B cell (primary cell): ENCODE measurements around the gene ABCC3. TPM values are rescaled to one million over a fixed set of nuclear protein-coding genes. Genes with fewer than 3 reads are reported as not detected.

ENCODE experiments used
- ATAC-seq: fragments of 200-7000 bp; cut with Tn5 transposase; one replicate; pipeline ENCODE4 v1.10.0; 2021; ENCODE audit warnings: low read depth, mild to moderate bottlenecking, moderate number of reproducible peaks, moderate library complexity
- CTCF ChIA-PET: fragments of 350-600 bp; sonication (Branson Sonifier 250); formaldehyde crosslinking; loops from one replicate; lab custom pipeline; 2021; ENCODE audit warnings: antibody characterized with exemption, inconsistent platforms; lab: Charles Lee
- POLR2A ChIA-PET: fragments of 350-600 bp; sonication (Branson Sonifier 250); formaldehyde crosslinking; loops from one replicate; lab custom pipeline; 2021; ENCODE audit warnings: antibody characterized with exemption; lab: Charles Lee
- DNase-seq: peaks from one replicate; pipeline ENCODE4 v3.0.0; 2013
- H2AFZ ChIP-seq: 2 replicates; pipeline ENCODE4 v1.6.1; 2012; ENCODE audit warnings: mild to moderate bottlenecking, low read depth, low read length; ENCODE audit not compliant: insufficient read depth, poor library complexity, severe bottlenecking
- H3K27ac ChIP-seq, 2 donors: 1 replicate in 1 of 2; 2 replicates in 1 of 2; pipeline ENCODE4 v1.5.1; 2012 to 2013; ENCODE audit warnings: low read length in 2 of 2, mild to moderate bottlenecking in 2 of 2, moderate library complexity in 1 of 2
- H3K27me3 ChIP-seq, 4 experiments: fragments of 200-600 bp in 1 of 4; sonication (generic) in 1 of 4; replicated peaks in 1 of 4; 1 replicate in 2 of 4; 2 replicates in 2 of 4; pipeline versions ENCODE4 v1.6.1 to v1.7.0; 2013 to 2016; ENCODE audit warnings: low read length in 3 of 4, mild to moderate bottlenecking in 2 of 4, mixed read lengths in 1 of 4, moderate library complexity in 1 of 4; ENCODE audit not compliant: insufficient read depth in 4 of 4, control insufficient read depth in 3 of 4; ENCODE audit errors: control extremely low read depth in 1 of 4
- H3K36me3 ChIP-seq, 2 experiments: replicated peaks in 1 of 2; 1 replicate in 1 of 2; 2 replicates in 1 of 2; pipeline versions ENCODE4 v1.6.1 to v1.7.1; 2013; ENCODE audit warnings: low read length in 1 of 2; ENCODE audit not compliant: insufficient read depth in 2 of 2, control insufficient read depth in 1 of 2; ENCODE audit errors: control extremely low read depth in 1 of 2, extremely low read depth in 1 of 2
- H3K4me1 ChIP-seq, 2 donors: fragments of 200-600 bp in 1 of 2; sonication (generic) in 1 of 2; 1 replicate in 1 of 2; 2 replicates in 1 of 2; pipeline versions ENCODE4 v1.5.1 to v1.6.1; 2013 to 2017; ENCODE audit warnings: low read length in 2 of 2; ENCODE audit not compliant: control insufficient read depth in 2 of 2, insufficient read depth in 2 of 2
- H3K4me2 ChIP-seq: replicated peaks from 2 replicates; pipeline ENCODE3; 2012; ENCODE audit warnings: mild to moderate bottlenecking, low read depth, low read length; ENCODE audit not compliant: poor library complexity, severe bottlenecking
- H3K4me3 ChIP-seq, 5 experiments: fragments of 200-600 bp in 1 of 5; sonication (generic) in 1 of 5; 1 replicate in 3 of 5; 2 replicates in 2 of 5; pipeline versions ENCODE4 v1.5.1 to v1.7.0; 2011 to 2016; ENCODE audit warnings: low read length in 4 of 5, mild to moderate bottlenecking in 4 of 5, low read depth in 2 of 5, control low read depth in 1 of 5, moderate library complexity in 1 of 5; ENCODE audit not compliant: insufficient read depth in 1 of 5; ENCODE audit errors: control extremely low read depth in 1 of 5, extremely low read depth in 1 of 5
- H3K79me2 ChIP-seq: fragments of 200-600 bp; sonication (generic); one replicate; pipeline ENCODE4 v1.6.0; 2016; ENCODE audit warnings: low read length; ENCODE audit not compliant: control insufficient read depth, insufficient read depth
- H3K9ac ChIP-seq: fragments of 200-600 bp; sonication (generic); 2 replicates; pipeline ENCODE4 v1.6.1; 2017; ENCODE audit warnings: mild to moderate bottlenecking, low read length, moderate library complexity
- H3K9me3 ChIP-seq, 3 donors: one replicate each; pipeline versions ENCODE4 v1.6.1 to v1.7.1; 2013; ENCODE audit warnings: low read length in 2 of 3; ENCODE audit not compliant: control insufficient read depth in 2 of 3, insufficient read depth in 1 of 3; ENCODE audit errors: control extremely low read depth in 1 of 3
- H4K20me1 ChIP-seq: 2 replicates; pipeline ENCODE4 v1.6.0; 2012; ENCODE audit warnings: mild to moderate bottlenecking, low read length; ENCODE audit not compliant: insufficient read depth, control insufficient read depth, poor library complexity, severe bottlenecking
- H3K27ac Mint-ChIP-seq: one replicate; pipeline ENCODE4 v1.8.0; 2021; ENCODE audit warnings: mixed read lengths
- H3K27me3 Mint-ChIP-seq: one replicate; pipeline ENCODE4 v1.8.0; 2021; ENCODE audit warnings: mixed read lengths
- H3K4me1 Mint-ChIP-seq: one replicate; pipeline ENCODE4 v1.8.0; 2021; ENCODE audit warnings: mixed read lengths
- H3K4me3 Mint-ChIP-seq: one replicate; pipeline ENCODE4 v1.8.0; 2021; ENCODE audit warnings: mixed read lengths
- H3K9me3 Mint-ChIP-seq: one replicate; pipeline ENCODE4 v1.8.0; 2022; ENCODE audit warnings: mixed read lengths; ENCODE audit not compliant: insufficient read depth
- EZH2 ChIP-seq: IDR thresholded peaks from 2 replicates; pipeline ENCODE4 v1.6.1; 2012; ENCODE audit warnings: borderline replicate concordance, low read depth, mild to moderate bottlenecking, moderate library complexity, low read length; ENCODE audit not compliant: insufficient read depth, poor library complexity, severe bottlenecking
- WGBS: methylation state at CpG from one replicate; pipeline ENCODE4 v1.1.5; 2013; ENCODE audit warnings: missing lambda C conversion rate; ENCODE audit not compliant: insufficient coverage; 5-methylcytosine and 5-hydroxymethylcytosine counted together
- intact Hi-C: fragments of 100-400 bp; cut with micrococcal nuclease; formaldehyde crosslinking; loops from one replicate; pipeline ENCODE4 v1.10.0; 2022
- polyA plus RNA-seq: library from polyadenylated mRNA; depleted of rRNA; stranded (reverse); fragments of >200 nt; gene quantifications from 2 replicates; pipeline ENCODE4 v1.2.3, GENCODE V29; 2012
- small RNA-seq: library from RNA; depleted of rRNA; stranded (forward); fragments of <200 nt; gene quantifications from one replicate; pipeline ENCODE3, GENCODE V24; 2012; ENCODE audit warnings: low replicate concordance, low read depth; ENCODE audit not compliant: insufficient read length
- total RNA-seq, 2 donors: library from RNA; stranded (reverse); fragments of 120-200 nt in 1 of 2; gene quantifications; 1 replicate in 1 of 2; 2 replicates in 1 of 2; pipeline versions ENCODE4 v1.2.3 to v1.2.4, GENCODE V29; 2013 to 2022
- TF ChIP-seq, protein P1 (sequence below): fragments of 200-600 bp; IDR thresholded peaks from one replicate; pipeline ENCODE4 v1.8.0; 2022; ENCODE audit warnings: antibody characterized with exemption, mild to moderate bottlenecking

The ABCC3 gene
- total and polyA plus RNA-seq, 2 donors (not counting 1 experiment from before 2014, with no cell fraction given): 0.05 to 0.60 TPM

DNA sequence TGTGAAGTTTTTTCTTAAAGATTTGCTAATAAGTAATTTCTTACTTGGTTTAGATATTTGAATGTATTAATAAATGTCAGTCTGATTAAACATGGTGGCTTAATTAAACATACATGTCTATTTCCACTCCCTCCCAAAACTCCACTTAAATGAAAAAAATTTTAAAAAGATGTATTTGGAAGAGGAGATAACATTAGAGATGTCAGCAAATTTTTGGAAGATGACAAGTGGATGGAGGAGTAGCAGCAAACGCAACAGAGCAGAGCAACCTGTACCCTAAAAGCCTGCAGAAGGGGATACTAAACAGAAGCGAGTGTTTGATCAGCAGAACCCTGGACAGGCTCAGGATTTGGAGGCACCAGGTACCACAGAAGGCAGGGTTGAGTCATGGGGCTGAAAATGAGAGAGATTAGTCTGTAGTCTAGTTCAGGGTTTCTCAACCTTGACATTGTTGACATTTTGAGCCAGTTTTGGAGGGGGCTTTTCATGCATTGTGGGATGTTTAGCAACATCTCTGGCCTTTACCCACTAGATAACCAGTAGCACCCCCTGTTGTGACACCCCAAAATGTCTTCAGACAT, 102.5 kb downstream of the ABCC3 start:
- Histone ChIP-seq H3K4me3 (no peak overlapping the region), H3K4me1 (no peaks in the 10 kb centered on the region), H4K20me1 (peaks cover 83% of the 10 kb centered on the region), H3K79me2 (peaks cover 90% of the 10 kb centered on the region), H3K9me3 (no peaks in the 10 kb centered on the region), H3K9ac (no peak overlapping the region), H3K27ac (no peak overlapping the region), H3K4me2 (no peak overlapping the region), H3K27me3 (no peaks in the 10 kb centered on the region), H2AFZ (no peak overlapping the region), H3K36me3 (peaks cover 2 to 45% of the 10 kb centered on the region in 2 experiments)
- H3K27me3 Mint-ChIP-seq: no peaks in the 10 kb centered on the region
- WGBS: 78% methylated on average over 2 of the region's 2 CpGs
- H3K9me3 Mint-ChIP-seq: no peaks in the 10 kb centered on the region
- H3K4me3 Mint-ChIP-seq: no peak overlapping the region
- no peak for ATAC-seq
- CTCF ChIA-PET: no interaction called here
- no peak for TF ChIP-seq EZH2
- TF ChIP-seq, protein P1, sequence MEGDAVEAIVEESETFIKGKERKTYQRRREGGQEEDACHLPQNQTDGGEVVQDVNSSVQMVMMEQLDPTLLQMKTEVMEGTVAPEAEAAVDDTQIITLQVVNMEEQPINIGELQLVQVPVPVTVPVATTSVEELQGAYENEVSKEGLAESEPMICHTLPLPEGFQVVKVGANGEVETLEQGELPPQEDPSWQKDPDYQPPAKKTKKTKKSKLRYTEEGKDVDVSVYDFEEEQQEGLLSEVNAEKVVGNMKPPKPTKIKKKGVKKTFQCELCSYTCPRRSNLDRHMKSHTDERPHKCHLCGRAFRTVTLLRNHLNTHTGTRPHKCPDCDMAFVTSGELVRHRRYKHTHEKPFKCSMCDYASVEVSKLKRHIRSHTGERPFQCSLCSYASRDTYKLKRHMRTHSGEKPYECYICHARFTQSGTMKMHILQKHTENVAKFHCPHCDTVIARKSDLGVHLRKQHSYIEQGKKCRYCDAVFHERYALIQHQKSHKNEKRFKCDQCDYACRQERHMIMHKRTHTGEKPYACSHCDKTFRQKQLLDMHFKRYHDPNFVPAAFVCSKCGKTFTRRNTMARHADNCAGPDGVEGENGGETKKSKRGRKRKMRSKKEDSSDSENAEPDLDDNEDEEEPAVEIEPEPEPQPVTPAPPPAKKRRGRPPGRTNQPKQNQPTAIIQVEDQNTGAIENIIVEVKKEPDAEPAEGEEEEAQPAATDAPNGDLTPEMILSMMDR: no peak
- POLR2A ChIA-PET: no interaction called here
- peaks cover 18% of the 10 kb centered on the region for H3K4me1 Mint-ChIP-seq
- H3K27ac Mint-ChIP-seq: no peak overlapping the region
- intact Hi-C loops: no loop called here
- DNase-seq: no peak

DNA sequence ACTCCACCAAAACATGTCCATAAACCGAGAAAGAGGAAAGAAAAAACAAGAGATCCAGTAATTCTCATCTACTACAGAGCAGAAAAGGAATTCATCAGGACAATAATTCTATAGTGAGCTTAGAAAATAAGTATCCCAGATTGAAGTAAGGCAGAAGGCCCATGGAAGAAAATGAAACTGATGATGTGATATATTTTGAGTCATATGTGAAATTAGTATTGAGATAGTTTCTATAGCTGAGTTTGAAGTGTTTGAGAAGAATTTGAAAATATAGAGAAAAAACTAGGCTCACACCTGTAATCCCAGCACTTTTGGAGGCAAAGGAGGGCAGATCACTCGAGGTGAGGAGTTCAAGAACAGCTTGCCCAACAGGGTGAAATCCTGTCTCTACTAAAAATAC, 104.4 kb downstream of the ABCC3 start:
- intact Hi-C loops: no loop called here
- peaks cover 77% of the 10 kb centered on the region for H3K79me2 ChIP-seq
- no peak overlapping the region for H3K27ac ChIP-seq
- H3K4me2 ChIP-seq: no peak overlapping the region
- H3K27me3 Mint-ChIP-seq: no peaks in the 10 kb centered on the region
- H3K27ac Mint-ChIP-seq: no peak overlapping the region
- H3K36me3 ChIP-seq: peaks cover 2 to 62% of the 10 kb centered on the region in 2 experiments
- peaks cover 12% of the 10 kb centered on the region for H3K4me1 Mint-ChIP-seq
- no peak overlapping the region for H3K4me3 ChIP-seq
- no peak for DNase-seq
- ATAC-seq: no peak
- no peaks in the 10 kb centered on the region for H3K27me3 ChIP-seq
- H3K4me1 ChIP-seq: no peaks in the 10 kb centered on the region
- ChIA-PET POLR2A (no interaction called here), CTCF (no interaction called here)
- peaks cover 79% of the 10 kb centered on the region for H4K20me1 ChIP-seq
- WGBS: no CpG with 5 or more reads among the region's 2 CpGs
- TF ChIP-seq EZH2: no peak
- TF ChIP-seq, protein P1: no peak
- no peak overlapping the region for H3K9ac ChIP-seq
- H3K9me3 Mint-ChIP-seq: no peaks in the 10 kb centered on the region
- H3K9me3 ChIP-seq: no peaks in the 10 kb centered on the region
- no peak overlapping the region for H3K4me3 Mint-ChIP-seq
- H2AFZ ChIP-seq: no peak overlapping the region

Small RNA genes lying within 50 kb of the gene (small RNA-seq; reads per million reads assigned to genes)
- gene RF00019: not detected

Other genes with a start within 250 kb of the ABCC3 start
- 29.5 and 31.2 TPM in 2 replicates for gene LRRC59, start 237.4 kb upstream of the ABCC3 start, total RNA-seq
- 27.7 and 47.4 TPM in 2 replicates for gene LRRC59, start 237.4 kb upstream of the ABCC3 start, polyA plus RNA-seq
- gene ACSF2, start 208.7 kb upstream of the ABCC3 start, total RNA-seq: 66.1 and 82.6 TPM in 2 replicates
- gene ACSF2, start 208.7 kb upstream of the ABCC3 start, polyA plus RNA-seq: 59.6 and 62.1 TPM in 2 replicates
- 3.5 and 3.9 TPM in 2 replicates for gene CHAD, start 166.0 kb upstream of the ABCC3 start, total RNA-seq
- 1.4 and 4.4 TPM in 2 replicates for gene CHAD, start 166.0 kb upstream of the ABCC3 start, polyA plus RNA-seq
- gene RSAD1, start 156.0 kb upstream of the ABCC3 start, total RNA-seq: 52.9 and 53.4 TPM in 2 replicates
- 53.2 and 63.9 TPM in 2 replicates for gene RSAD1, start 156.0 kb upstream of the ABCC3 start, polyA plus RNA-seq
- 5.1 and 5.5 TPM in 2 replicates for gene MYCBPAP, start 126.4 kb upstream of the ABCC3 start, total RNA-seq
- gene MYCBPAP, start 126.4 kb upstream of the ABCC3 start, polyA plus RNA-seq: 0.45 and 1.9 TPM in 2 replicates
- gene EPN3, start 102.1 kb upstream of the ABCC3 start, total RNA-seq: not detected in 2 replicates
- not detected in 2 replicates for gene EPN3, start 102.1 kb upstream of the ABCC3 start, polyA plus RNA-seq
- gene SPATA20, start 87.7 kb upstream of the ABCC3 start, total RNA-seq: 68.5 and 72.2 TPM in 2 replicates
- 18.9 and 61.7 TPM in 2 replicates for gene SPATA20, start 87.7 kb upstream of the ABCC3 start, polyA plus RNA-seq
- gene CACNA1G, start 74.2 kb upstream of the ABCC3 start, total RNA-seq: 0.05 and 0.12 TPM in 2 replicates
- gene CACNA1G, start 74.2 kb upstream of the ABCC3 start, polyA plus RNA-seq: not detected in 2 replicates
- 35.3 and 43.1 TPM in 2 replicates for gene ANKRD40, start 73.0 kb downstream of the ABCC3 start, total RNA-seq
- 13.7 and 17.9 TPM in 2 replicates for gene ANKRD40, start 73.0 kb downstream of the ABCC3 start, polyA plus RNA-seq
- 305 and 311 TPM in 2 replicates for gene LUC7L3, start 84.7 kb downstream of the ABCC3 start, total RNA-seq
- 42.9 and 101 TPM in 2 replicates for gene LUC7L3, start 84.7 kb downstream of the ABCC3 start, polyA plus RNA-seq
- gene ANKRD40CL, start 132.6 kb downstream of the ABCC3 start, total RNA-seq: not detected in 2 replicates
- gene ANKRD40CL, start 132.6 kb downstream of the ABCC3 start, polyA plus RNA-seq: not detected in 2 replicates
- not detected in 2 replicates for gene WFIKKN2, start 200.7 kb downstream of the ABCC3 start, total RNA-seq
- not detected in 2 replicates for gene WFIKKN2, start 200.7 kb downstream of the ABCC3 start, polyA plus RNA-seq
- gene TOB1, start 231.5 kb downstream of the ABCC3 start, total RNA-seq: 28.9 and 36.5 TPM in 2 replicates
- gene TOB1, start 231.5 kb downstream of the ABCC3 start, polyA plus RNA-seq: 10.3 and 23.3 TPM in 2 replicates